ENCODE results near the gene PPP4R4. TPM values are rescaled to one million over a fixed set of nuclear protein-coding genes. Genes with fewer than 3 reads are reported as not detected.

The PPP4R4 gene
- polyA plus RNA-seq, 2 donors: 0.08 to 0.09 TPM

- Histone ChIP-seq H3K36me3 (ENCODE audit: control insufficient read depth in 2 of 2, insufficient read depth in 2 of 2, low read length in 1 of 2) (peaks cover 0 to 5% of the 10 kb centered on the region in 2 donors), H3K4me3 (ENCODE audit: low read depth in 1 of 2, low read length in 2 of 2) (peak overlapping the region; percentile 52 to 53), H3K9me3 (ENCODE audit: control insufficient read depth in 2 of 2, insufficient read depth in 1 of 2, low read depth in 1 of 2, low read length in 1 of 2) (no peaks in the 10 kb centered on the region), H3K4me1 (ENCODE audit: control insufficient read depth in 2 of 2, insufficient read depth in 2 of 2, low read length in 1 of 2) (peaks cover 0 to 4% of the 10 kb centered on the region in 2 donors), H3K27me3 (ENCODE audit: control insufficient read depth in 1 of 2, insufficient read depth in 2 of 2, low read length in 2 of 2) (no peaks in the 10 kb centered on the region), H3K27ac (ENCODE audit: low read depth in 2 of 2, low read length in 1 of 2) (peak overlapping the region; percentile 79 to 82)
- 0 to 1% methylated on average over 12 of the region's 12 CpGs for WGBS, 2 donors
These were observed 44.2 kb upstream of the PPP4R4 start for GRCh38 chr14:94129758-94130414.

- Histone ChIP-seq H3K27ac (ENCODE audit: low read depth in 2 of 2, low read length in 1 of 2) (no peak overlapping the region), H3K9me3 (ENCODE audit: control insufficient read depth in 2 of 2, insufficient read depth in 1 of 2, low read depth in 1 of 2, low read length in 1 of 2) (no peaks in the 10 kb centered on the region), H3K27me3 (ENCODE audit: control insufficient read depth in 1 of 2, insufficient read depth in 2 of 2, low read length in 2 of 2) (no peaks in the 10 kb centered on the region), H3K4me1 (ENCODE audit: control insufficient read depth in 2 of 2, insufficient read depth in 2 of 2, low read length in 1 of 2) (peaks cover 0 to 4% of the 10 kb centered on the region in 2 donors), H3K36me3 (ENCODE audit: control insufficient read depth in 2 of 2, insufficient read depth in 2 of 2, low read length in 1 of 2) (no peaks in the 10 kb centered on the region), H3K4me3 (ENCODE audit: low read depth in 1 of 2, low read length in 2 of 2) (no peak overlapping the region)
- 39 to 46% methylated on average over 4 of the region's 4 CpGs for whole genome bisulfite sequencing, 2 donors
These were observed 41.7 kb upstream of the PPP4R4 start for GRCh38 chr14:94132285-94132887.

- H3K9me3 ChIP-seq (ENCODE audit: control insufficient read depth in 2 of 2, insufficient read depth in 1 of 2, low read depth in 1 of 2, low read length in 1 of 2): no peaks in the 10 kb centered on the region
- no peak overlapping the region for H3K4me3 ChIP-seq (ENCODE audit: low read depth in 1 of 2, low read length in 2 of 2)
- 85 to 86% methylated on average over 4 of the region's 4 CpGs for WGBS, 2 donors
- H3K27me3 ChIP-seq (ENCODE audit: control insufficient read depth in 1 of 2, insufficient read depth in 2 of 2, low read length in 2 of 2): no peaks in the 10 kb centered on the region
- no peaks in the 10 kb centered on the region for H3K4me1 ChIP-seq (ENCODE audit: control insufficient read depth in 2 of 2, insufficient read depth in 2 of 2, low read length in 1 of 2)
- no peak overlapping the region for H3K27ac ChIP-seq (ENCODE audit: low read depth in 2 of 2, low read length in 1 of 2)
- H3K36me3 ChIP-seq (ENCODE audit: control insufficient read depth in 2 of 2, insufficient read depth in 2 of 2, low read length in 1 of 2): no peaks in the 10 kb centered on the region
These were observed 38.6 kb upstream of the PPP4R4 start for GRCh38 chr14:94135476-94135875.

- no peaks in the 10 kb centered on the region for H3K36me3 ChIP-seq (ENCODE audit: control insufficient read depth in 2 of 2, insufficient read depth in 2 of 2, low read length in 1 of 2)
- WGBS, 2 donors: 30 to 31% methylated on average over 18 of the region's 18 CpGs
- no peak overlapping the region for H3K27ac ChIP-seq (ENCODE audit: low read depth in 2 of 2, low read length in 1 of 2)
- H3K4me1 ChIP-seq (ENCODE audit: control insufficient read depth in 2 of 2, insufficient read depth in 2 of 2, low read length in 1 of 2): no peaks in the 10 kb centered on the region
- no peak overlapping the region for H3K4me3 ChIP-seq (ENCODE audit: low read depth in 1 of 2, low read length in 2 of 2)
- H3K27me3 ChIP-seq (ENCODE audit: control insufficient read depth in 1 of 2, insufficient read depth in 2 of 2, low read length in 2 of 2): no peaks in the 10 kb centered on the region
- H3K9me3 ChIP-seq (ENCODE audit: control insufficient read depth in 2 of 2, insufficient read depth in 1 of 2, low read depth in 1 of 2, low read length in 1 of 2): no peaks in the 10 kb centered on the region
These were observed 37.4 kb upstream of the PPP4R4 start for GRCh38 chr14:94136575-94137331.

- no peaks in the 10 kb centered on the region for H3K9me3 ChIP-seq (ENCODE audit: control insufficient read depth in 2 of 2, insufficient read depth in 1 of 2, low read depth in 1 of 2, low read length in 1 of 2)
- H3K27me3 ChIP-seq (ENCODE audit: control insufficient read depth in 1 of 2, insufficient read depth in 2 of 2, low read length in 2 of 2): no peaks in the 10 kb centered on the region
- H3K4me1 ChIP-seq (ENCODE audit: control insufficient read depth in 2 of 2, insufficient read depth in 2 of 2, low read length in 1 of 2): no peaks in the 10 kb centered on the region
- WGBS, 2 donors: 88 to 89% methylated on average over 9 of the region's 9 CpGs
- H3K36me3 ChIP-seq (ENCODE audit: control insufficient read depth in 2 of 2, insufficient read depth in 2 of 2, low read length in 1 of 2): no peaks in the 10 kb centered on the region
- no peak overlapping the region for H3K4me3 ChIP-seq (ENCODE audit: low read depth in 1 of 2, low read length in 2 of 2)
- H3K27ac ChIP-seq (ENCODE audit: low read depth in 2 of 2, low read length in 1 of 2): no peak overlapping the region
These were observed 35.9 kb upstream of the PPP4R4 start for GRCh38 chr14:94138251-94138650.

GRCh38 chr14:94139006-94139405 is 35.1 kb upstream of the PPP4R4 start:
- Histone ChIP-seq H3K4me1 (ENCODE audit: control insufficient read depth in 2 of 2, insufficient read depth in 2 of 2, low read length in 1 of 2) (no peaks in the 10 kb centered on the region), H3K36me3 (ENCODE audit: control insufficient read depth in 2 of 2, insufficient read depth in 2 of 2, low read length in 1 of 2) (no peaks in the 10 kb centered on the region), H3K27ac (ENCODE audit: low read depth in 2 of 2, low read length in 1 of 2) (no peak overlapping the region), H3K9me3 (ENCODE audit: control insufficient read depth in 2 of 2, insufficient read depth in 1 of 2, low read depth in 1 of 2, low read length in 1 of 2) (no peaks in the 10 kb centered on the region), H3K27me3 (ENCODE audit: control insufficient read depth in 1 of 2, insufficient read depth in 2 of 2, low read length in 2 of 2) (no peaks in the 10 kb centered on the region), H3K4me3 (ENCODE audit: low read depth in 1 of 2, low read length in 2 of 2) (no peak overlapping the region)
- 75 to 78% methylated on average over 5 of the region's 5 CpGs for WGBS, 2 donors

- WGBS, 2 donors: 81 to 82% methylated on average over 5 of the region's 5 CpGs
- Histone ChIP-seq H3K4me3 (ENCODE audit: low read depth in 1 of 2, low read length in 2 of 2) (no peak overlapping the region), H3K9me3 (ENCODE audit: control insufficient read depth in 2 of 2, insufficient read depth in 1 of 2, low read depth in 1 of 2, low read length in 1 of 2) (no peaks in the 10 kb centered on the region), H3K4me1 (ENCODE audit: control insufficient read depth in 2 of 2, insufficient read depth in 2 of 2, low read length in 1 of 2) (no peaks in the 10 kb centered on the region), H3K36me3 (ENCODE audit: control insufficient read depth in 2 of 2, insufficient read depth in 2 of 2, low read length in 1 of 2) (no peaks in the 10 kb centered on the region), H3K27ac (ENCODE audit: low read depth in 2 of 2, low read length in 1 of 2) (no peak overlapping the region), H3K27me3 (ENCODE audit: control insufficient read depth in 1 of 2, insufficient read depth in 2 of 2, low read length in 2 of 2) (no peaks in the 10 kb centered on the region)
These were observed 34.7 kb upstream of the PPP4R4 start for GRCh38 chr14:94139421-94139820.

- 67 to 70% methylated on average over 3 of the region's 3 CpGs for WGBS, 2 donors
These were observed 31.9 kb upstream of the PPP4R4 start for GRCh38 chr14:94142247-94142646.

GRCh38 chr14:94142836-94143235 is 31.3 kb upstream of the PPP4R4 start:
- H3K9me3 ChIP-seq (ENCODE audit: control insufficient read depth in 2 of 2, insufficient read depth in 1 of 2, low read depth in 1 of 2, low read length in 1 of 2): no peaks in the 10 kb centered on the region
- no peaks in the 10 kb centered on the region for H3K27me3 ChIP-seq (ENCODE audit: control insufficient read depth in 1 of 2, insufficient read depth in 2 of 2, low read length in 2 of 2)
- no peak overlapping the region for H3K27ac ChIP-seq (ENCODE audit: low read depth in 2 of 2, low read length in 1 of 2)
- H3K4me1 ChIP-seq (ENCODE audit: control insufficient read depth in 2 of 2, insufficient read depth in 2 of 2, low read length in 1 of 2): peaks cover 0 to 5% of the 10 kb centered on the region in 2 donors
- WGBS, 2 donors: 93 to 95% methylated on average over 1 of the region's 1 CpG
- no peaks in the 10 kb centered on the region for H3K36me3 ChIP-seq (ENCODE audit: control insufficient read depth in 2 of 2, insufficient read depth in 2 of 2, low read length in 1 of 2)
- H3K4me3 ChIP-seq (ENCODE audit: low read depth in 1 of 2, low read length in 2 of 2): no peak overlapping the region

More at GRCh38 chr14:94142247-94142646, 31.9 kb upstream of the PPP4R4 start:
- Histone ChIP-seq H3K9me3 (ENCODE audit: control insufficient read depth in 2 of 2, insufficient read depth in 1 of 2, low read depth in 1 of 2, low read length in 1 of 2) (no peaks in the 10 kb centered on the region), H3K27me3 (ENCODE audit: control insufficient read depth in 1 of 2, insufficient read depth in 2 of 2, low read length in 2 of 2) (no peaks in the 10 kb centered on the region), H3K36me3 (ENCODE audit: control insufficient read depth in 2 of 2, insufficient read depth in 2 of 2, low read length in 1 of 2) (no peaks in the 10 kb centered on the region), H3K4me1 (ENCODE audit: control insufficient read depth in 2 of 2, insufficient read depth in 2 of 2, low read length in 1 of 2) (peaks cover 0 to 5% of the 10 kb centered on the region in 2 donors), H3K4me3 (ENCODE audit: low read depth in 1 of 2, low read length in 2 of 2) (no peak overlapping the region), H3K27ac (ENCODE audit: low read depth in 2 of 2, low read length in 1 of 2) (no peak overlapping the region)
